ENCODE results near the gene HAPSTR1.

HAPSTR1 gene

GRCh38 chr16:9097266-9098219 is 6.1 kb downstream of the HAPSTR1 start:
- no peak for DNase-seq

- DNase-seq = no peak
These were observed 7.1 kb downstream of the HAPSTR1 start for GRCh38 chr16:9098377-9099090.

- no peak for DNase-seq
These were observed 7.7 kb downstream of the HAPSTR1 start for GRCh38 chr16:9099131-9099625.

- no peak for DNase-seq
These were observed 10.9 kb downstream of the HAPSTR1 start for GRCh38 chr16:9102379-9102778.

- no peak for DNase-seq
These were observed 11.5 kb downstream of the HAPSTR1 start for GRCh38 chr16:9102943-9103342.

GRCh38 chr16:9103546-9103945 is 12.1 kb downstream of the HAPSTR1 start:
- DNase-seq = no peak

GRCh38 chr16:9105189-9105588 is 13.7 kb downstream of the HAPSTR1 start:
- DNase-seq = no peak

- no peak for DNase-seq
These were observed 15.9 kb downstream of the HAPSTR1 start for GRCh38 chr16:9107025-9107970.

- no peak for DNase-seq
These were observed 17.8 kb downstream of the HAPSTR1 start for GRCh38 chr16:9109255-9109654.

- no peak for DNase-seq
These were observed 20.9 kb downstream of the HAPSTR1 start for GRCh38 chr16:9112166-9112843.

GRCh38 chr16:9112844-9113186 is 21.4 kb downstream of the HAPSTR1 start:
- DNase-seq = no peak

- DNase-seq = no peak
These were observed 22.3 kb downstream of the HAPSTR1 start for GRCh38 chr16:9113707-9114106.

GRCh38 chr16:9114112-9114511 is 22.7 kb downstream of the HAPSTR1 start:
- DNase-seq = no peak

GRCh38 chr16:9114842-9115241 is 23.4 kb downstream of the HAPSTR1 start:
- DNase-seq = no peak

GRCh38 chr16:9115277-9115676 is 23.8 kb downstream of the HAPSTR1 start:
- DNase-seq = no peak

- no peak for DNase-seq
These were observed 24.7 kb downstream of the HAPSTR1 start for GRCh38 chr16:9116141-9116540.

- DNase-seq = no peak
These were observed 26.7 kb downstream of the HAPSTR1 start for GRCh38 chr16:9118170-9118569.

GRCh38 chr16:9119795-9120194 is 28.4 kb downstream of the HAPSTR1 start:
- peak in 1 of 2 experiments; percentile 59 for DNase-seq

GRCh38 chr16:9122342-9122741 is 30.9 kb downstream of the HAPSTR1 start:
- no peak for DNase-seq

GRCh38 chr16:9122969-9123368 is 31.5 kb downstream of the HAPSTR1 start:
- no peak for DNase-seq

GRCh38 chr16:9123401-9123800 is 32.0 kb downstream of the HAPSTR1 start:
- no peak for DNase-seq

GRCh38 chr16:9123871-9124270 is 32.4 kb downstream of the HAPSTR1 start:
- no peak for DNase-seq

Measured in NCI-H446 (cell line).